Spleen (tissue), 7 donors: Measurements from ENCODE around the gene CSTPP1.
"Not testable (repeated sequence)": the region's sequence is repeated elsewhere in the genome, so short reads cannot be mapped to it uniquely, and the experiment has no call there.

ENCODE experiments used
- CTCF ChIP-seq, 11 experiments: fragments of 200-600 bp in 7 of 11; fragments of 450-650 bp in 4 of 11; sonication (generic) in 4 of 11; IDR thresholded peaks in 8 of 11; conservative IDR thresholded peaks in 3 of 11; 1 replicate in 7 of 11; 2 replicates in 4 of 11; pipeline versions ENCODE4 v1.4.0 to v1.8.0; 2016 to 2021; ENCODE audit warnings: antibody characterized with exemption in 11 of 11, inconsistent platforms in 4 of 11, mild to moderate bottlenecking in 1 of 11
- POLR2A ChIP-seq, 3 donors: fragments of 450-650 bp; IDR thresholded peaks; one replicate each; pipeline ENCODE4 v1.5.1; 2017; ENCODE audit warnings: antibody characterized with exemption in 3 of 3, mild to moderate bottlenecking in 1 of 3
- POLR2AphosphoS5 ChIP-seq, 3 donors: sonication (generic); formaldehyde crosslinking; IDR thresholded peaks; one replicate each; pipeline ENCODE4 v1.5.1; 2017; ENCODE audit warnings: antibody characterized with exemption in 3 of 3
- donor health status: DM: no; HTN: no; CAD: no; lungs with moderate emphysema.
- donor health status: DM: no; HTN: no; CAD: no.
- donor health status: DM: no; HTN: no; CAD: no.

- not testable (repeated sequence) for TF ChIP-seq CTCF (IDR thresholded peaks at IDR 0.05 in 8 of 11, conservative IDR thresholded peaks at IDR 0.05 in 3 of 11); POLR2A (IDR thresholded peaks at IDR 0.05); POLR2AphosphoS5 (IDR thresholded peaks at IDR 0.05)
Observed at GRCh38 chr11:47208008-47208552, 271.5 kb downstream of the CSTPP1 start.
